K562 (cell line): ENCODE results near the gene MAGI2. TPM values are rescaled to one million over a fixed set of nuclear protein-coding genes. Genes with fewer than 3 reads are reported as not detected.

Source experiments
- ATAC-seq: fragments of 200-7000 bp; cut with Tn5 transposase; 3 replicates; pipeline ENCODE4 v1.9.1; 2020; ENCODE audit warnings: moderate library complexity
- BruUV-seq: library from RNA; stranded (reverse); fragments of 400-500 nt; replicated peaks from 2 replicates; lab custom pipeline; 2021; lab: Mats Ljungman, UMichigan
- CTCF ChIA-PET: fragments of 300-600 bp; formaldehyde crosslinking; extraction: SDS; loops from one replicate; lab custom pipeline; 2021; ENCODE audit warnings: low intra/inter-chr PET ratio; lab: Yijun Ruan, JAX
- POLR2A ChIA-PET: fragments of 300-600, 350-650 bp; sonication (Branson Sonifier 250); formaldehyde crosslinking; extraction: SDS; loops from one replicate; lab custom pipeline; 2021; ENCODE audit warnings: antibody characterized with exemption, inconsistent platforms; lab: Yijun Ruan, JAX
- DNase-seq, 4 experiments: peaks; one replicate each; pipeline versions ENCODE4 v3.0.0 to v3.0.0-alpha.2; 2011 to 2018; ENCODE audit warnings: low spot score in 3 of 4, mixed read lengths in 3 of 4; ENCODE audit errors: extremely low read depth in 1 of 4
- FAIRE-seq: peaks from 2 replicates; lab custom pipeline; 2011; peaks lifted over from hg19 to GRCh38; lab: Jason Lieb, UNC
- H2AFZ ChIP-seq: 2 replicates; pipeline ENCODE4 v1.6.0; 2011; ENCODE audit warnings: low read depth, low read length, control low read depth, inconsistent platforms
- H3K27ac ChIP-seq: fragments of 200-600 bp; 3 replicates; pipeline ENCODE4 v1.8.0; 2011; ENCODE audit warnings: low read depth, mild to moderate bottlenecking, control low read depth, inconsistent platforms, low read length, moderate library complexity, mixed read lengths; ENCODE audit errors: extremely low read depth
- H3K27me3 ChIP-seq, 2 experiments: fragments of 300-600 bp in 1 of 2; 2 replicates in 1 of 2; 3 replicates in 1 of 2; pipeline versions ENCODE4 v1.6.0 to v1.8.0; 2011; ENCODE audit warnings: inconsistent platforms in 2 of 2, low read length in 2 of 2, mild to moderate bottlenecking in 1 of 2, mixed read lengths in 1 of 2, moderate library complexity in 1 of 2; ENCODE audit not compliant: control insufficient read depth in 2 of 2, insufficient read depth in 2 of 2
- H3K36me3 ChIP-seq: fragments of 300-600 bp; 3 replicates; pipeline ENCODE4 v1.8.0; 2011; ENCODE audit warnings: mild to moderate bottlenecking, low read length, inconsistent platforms; ENCODE audit not compliant: control insufficient read depth, insufficient read depth
- H3K4me1 ChIP-seq, 2 experiments: fragments of 200-600 bp in 1 of 2; replicated peaks in 1 of 2; 2 replicates in 1 of 2; 3 replicates in 1 of 2; pipeline versions ENCODE4 v1.5.1 to v1.8.0; 2011; ENCODE audit warnings: inconsistent platforms in 2 of 2, low read length in 2 of 2, mild to moderate bottlenecking in 1 of 2, mixed read lengths in 1 of 2, moderate library complexity in 1 of 2; ENCODE audit not compliant: control insufficient read depth in 2 of 2, insufficient read depth in 2 of 2
- H3K4me2 ChIP-seq: 2 replicates; pipeline ENCODE4 v1.6.1; 2011; ENCODE audit warnings: low read length, control low read depth, inconsistent platforms, mixed read lengths; ENCODE audit not compliant: insufficient read depth
- H3K4me3 ChIP-seq: fragments of 200-600 bp; sonication (generic), shearing (Covaris generic); 2 replicates; pipeline ENCODE4 v1.5.1; 2016; ENCODE audit warnings: control low read depth, inconsistent platforms
- H3K79me2 ChIP-seq: fragments of 200-600 bp; 3 replicates; pipeline ENCODE4 v1.8.0; 2011; ENCODE audit warnings: low read length, inconsistent platforms; ENCODE audit not compliant: control insufficient read depth, insufficient read depth
- H3K9ac ChIP-seq, 2 experiments: 2 replicates each; pipeline versions ENCODE4 v1.6.0 to v1.6.1; 2011; ENCODE audit warnings: low read depth in 2 of 2, low read length in 2 of 2, control low read depth in 1 of 2, inconsistent platforms in 1 of 2, mild to moderate bottlenecking in 1 of 2, mixed read lengths in 1 of 2; ENCODE audit not compliant: insufficient read depth in 1 of 2
- H3K9me1 ChIP-seq: one replicate; pipeline ENCODE4 v1.6.0; 2011; ENCODE audit warnings: inconsistent platforms, mild to moderate bottlenecking, low read length, moderate library complexity; ENCODE audit not compliant: control insufficient read depth, insufficient read depth
- H3K9me3 ChIP-seq: replicated peaks from 2 replicates; pipeline ENCODE4 v1.5.1; 2011; ENCODE audit warnings: low read depth, low read length, inconsistent platforms; ENCODE audit not compliant: control insufficient read depth, insufficient read depth
- H4K20me1 ChIP-seq: replicated peaks from 2 replicates; pipeline ENCODE4 v1.6.1; 2011; ENCODE audit warnings: low read length, inconsistent platforms, mixed read lengths; ENCODE audit not compliant: control insufficient read depth, insufficient read depth
- CREBBP ChIP-seq: IDR thresholded peaks from one replicate; pipeline ENCODE4 v1.6.1; 2012; ENCODE audit warnings: low read depth, mild to moderate bottlenecking, control low read depth, inconsistent platforms, low read length
- CTCFL ChIP-seq: IDR thresholded peaks from 2 replicates; pipeline ENCODE4 v1.6.1; 2011; ENCODE audit warnings: borderline replicate concordance, low read depth, mild to moderate bottlenecking, moderate library complexity, low read length; ENCODE audit not compliant: insufficient read depth, poor library complexity, severe bottlenecking
- FIP1L1 ChIP-seq: fragments of 200-400 bp; formaldehyde crosslinking; IDR thresholded peaks from 2 replicates; pipeline ENCODE4 v1.6.1; 2018; ENCODE audit warnings: mild to moderate bottlenecking, low read depth, low read length; ENCODE audit not compliant: poor library complexity, severe bottlenecking
- KLF1 ChIP-seq: fragments of 450-650 bp; IDR thresholded peaks from 2 replicates; pipeline ENCODE4 v1.6.1; 2016; ENCODE audit warnings: missing genetic modification characterization, missing compliant biosample characterization
- MAFG ChIP-seq: fragments of 450-650 bp; conservative IDR thresholded peaks from 2 replicates; pipeline ENCODE4 v1.6.1; 2016; ENCODE audit warnings: missing genetic modification characterization, missing compliant biosample characterization
- NEUROD1 ChIP-seq: fragments of 150-350 bp; IDR thresholded peaks from 2 replicates; pipeline ENCODE4 v1.6.1; 2014; ENCODE audit warnings: borderline replicate concordance, low read length, low read depth; ENCODE audit not compliant: partially characterized antibody
- SIX5 ChIP-seq, 2 experiments: IDR thresholded peaks; 2 replicates each; pipeline ENCODE4 v1.6.1; 2011; ENCODE audit warnings: low read length in 2 of 2, borderline replicate concordance in 1 of 2, low read depth in 1 of 2, mild to moderate bottlenecking in 1 of 2, moderate library complexity in 1 of 2; ENCODE audit not compliant: insufficient read depth in 1 of 2
- ZNF445 ChIP-seq: fragments of 250-450 bp; sonication (Bioruptor Pico); IDR thresholded peaks from 2 replicates; pipeline ENCODE4 v1.4.0; 2020; ENCODE audit warnings: low read depth, mild to moderate bottlenecking, moderate library complexity
- ZNF785 ChIP-seq: fragments of 250-450 bp; sonication (Bioruptor Pico); IDR thresholded peaks from 2 replicates; pipeline ENCODE4 v1.4.0; 2020; ENCODE audit warnings: mild to moderate bottlenecking
- WGBS: fragments of 100-300 bp; shearing (Covaris generic); methylation state at CpG from one replicate; pipeline ENCODE4 v1.1.6; 2016; ENCODE audit warnings: low coverage, mixed read lengths; ENCODE audit not compliant: insufficient coverage; ENCODE audit errors: missing lambda C conversion rate; 5-methylcytosine and 5-hydroxymethylcytosine counted together
- in situ Hi-C: fragments of 300-500 bp; cut with MboI; formaldehyde crosslinking; loops from 4 replicates; pipeline ENCODE4 v1.15.0; 2018; ENCODE audit warnings: inconsistent platforms, mixed read lengths
- intact Hi-C: fragments of 100-400 bp; cut with micrococcal nuclease; formaldehyde crosslinking; loops from 2 replicates; pipeline ENCODE4 v1.14.2; 2022
- polyA plus RNA-seq, 8 experiments: library from polyadenylated mRNA; depleted of rRNA in 4 of 8; stranded (reverse) in 5 of 8; unstranded in 3 of 8; fragments of >200 nt; fragmentation: Nextera tagmentation in 2 of 8; fragmentation: Illumina TruSeq in 1 of 8; extraction: Ambion mirVana in 2 of 8; extraction: Trizol in 1 of 8; gene quantifications; 2 replicates each; pipeline versions ENCODE4 v1.2.1 to v1.2.3, GENCODE V29; 2011 to 2014; ENCODE audit warnings: inconsistent platforms in 1 of 8, missing spikeins in 1 of 8
- total RNA-seq, 7 experiments: library from RNA; depleted of rRNA in 6 of 7; stranded (reverse); fragments of >200 nt in 6 of 7; fragmentation: Illumina TruSeq in 2 of 7; extraction: Trizol in 2 of 7; gene quantifications; 2 replicates each; pipeline versions ENCODE4 v1.2.1 to v1.2.3, GENCODE V29; 2011 to 2021; ENCODE audit warnings: low replicate concordance in 1 of 7
- TF ChIP-seq, protein P1 (sequence below): sonication (generic); formaldehyde crosslinking; IDR thresholded peaks from 2 replicates; pipeline ENCODE4 v1.8.1; 2023; ENCODE audit warnings: mild to moderate bottlenecking, missing genetic modification reagents, moderate library complexity
- TF ChIP-seq, protein P2 (sequence below), 2 experiments: fragments of 200-800 bp in 1 of 2; sonication (Bioruptor generic) in 1 of 2; sonication (generic) in 1 of 2; formaldehyde crosslinking in 1 of 2; IDR thresholded peaks in 1 of 2; conservative IDR thresholded peaks in 1 of 2; 2 replicates each; pipeline versions ENCODE4 v1.5.0 to v1.6.1; 2016 to 2020; ENCODE audit warnings: missing compliant biosample characterization in 1 of 2, missing genetic modification characterization in 1 of 2, missing genetic modification reagents in 1 of 2

The MAGI2 gene
- total and polyA plus RNA-seq, 9 of the 15 experiments (the other 6 are each of a cell fraction or from before 2014, with no cell fraction given), result 0.27 to 1.4 (median 0.70) TPM

GRCh38 chr7:79307376-79307775 lies 146.1 kb downstream of the MAGI2 start (continued):
- TF ChIP-seq MAFG (tag) (no peak), FIP1L1 (no peak), KLF1 (tag) (no peak), NEUROD1 (no peak), ZNF785 (CRISPR knock-in tag) (no peak), CREBBP (no peak)
- TF ChIP-seq, protein P1, sequence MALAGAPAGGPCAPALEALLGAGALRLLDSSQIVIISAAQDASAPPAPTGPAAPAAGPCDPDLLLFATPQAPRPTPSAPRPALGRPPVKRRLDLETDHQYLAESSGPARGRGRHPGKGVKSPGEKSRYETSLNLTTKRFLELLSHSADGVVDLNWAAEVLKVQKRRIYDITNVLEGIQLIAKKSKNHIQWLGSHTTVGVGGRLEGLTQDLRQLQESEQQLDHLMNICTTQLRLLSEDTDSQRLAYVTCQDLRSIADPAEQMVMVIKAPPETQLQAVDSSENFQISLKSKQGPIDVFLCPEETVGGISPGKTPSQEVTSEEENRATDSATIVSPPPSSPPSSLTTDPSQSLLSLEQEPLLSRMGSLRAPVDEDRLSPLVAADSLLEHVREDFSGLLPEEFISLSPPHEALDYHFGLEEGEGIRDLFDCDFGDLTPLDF (CRISPR knock-in tag), result no peak
- TF ChIP-seq, protein P2, sequence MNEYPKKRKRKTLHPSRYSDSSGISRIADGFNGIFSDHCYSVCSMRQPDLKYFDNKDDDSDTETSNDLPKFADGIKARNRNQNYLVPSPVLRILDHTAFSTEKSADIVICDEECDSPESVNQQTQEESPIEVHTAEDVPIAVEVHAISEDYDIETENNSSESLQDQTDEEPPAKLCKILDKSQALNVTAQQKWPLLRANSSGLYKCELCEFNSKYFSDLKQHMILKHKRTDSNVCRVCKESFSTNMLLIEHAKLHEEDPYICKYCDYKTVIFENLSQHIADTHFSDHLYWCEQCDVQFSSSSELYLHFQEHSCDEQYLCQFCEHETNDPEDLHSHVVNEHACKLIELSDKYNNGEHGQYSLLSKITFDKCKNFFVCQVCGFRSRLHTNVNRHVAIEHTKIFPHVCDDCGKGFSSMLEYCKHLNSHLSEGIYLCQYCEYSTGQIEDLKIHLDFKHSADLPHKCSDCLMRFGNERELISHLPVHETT (CRISPR knock-in tag; conservative IDR thresholded peaks at IDR 0.05 in 1 of 2, IDR thresholded peaks at IDR 0.05 in 1 of 2), result no peak

GRCh38 chr7:79304711-79305110 lies 148.8 kb downstream of the MAGI2 start:
- ChIA-PET POLR2A (no interaction called here), CTCF (no interaction called here)
- BruUV-seq, result no TSS peak
- H3K79me2 ChIP-seq, result no peaks in the 10 kb centered on the region
- H3K4me3 ChIP-seq, result no peak overlapping the region
- intact Hi-C loops (no loop called here), in situ Hi-C loops (no loop called here)
- no peak overlapping the region for H3K9ac ChIP-seq
- no peak for TF ChIP-seq CTCFL
- no peak for TF ChIP-seq SIX5 (IDR thresholded peaks at IDR 0.05; ENCODE audit: borderline replicate concordance in 1 of 2, insufficient read depth in 1 of 2, low read depth in 1 of 2, low read length in 2 of 2)
- no peak for TF ChIP-seq ZNF445 (CRISPR knock-in tag)
- DNase-seq, result no peak
- no peaks in the 10 kb centered on the region for H3K4me1 ChIP-seq
- no peak overlapping the region for H2AFZ ChIP-seq
- H3K9me3 ChIP-seq, result no peaks in the 10 kb centered on the region
- H3K4me2 ChIP-seq, result no peak overlapping the region
- FAIRE-seq, result no peak
- ATAC-seq, result no peak
- H3K9me1 ChIP-seq, result no peaks in the 10 kb centered on the region
- 0% methylated on average over 2 of the region's 2 CpGs for WGBS
- no peaks in the 10 kb centered on the region for H3K36me3 ChIP-seq
- no peak overlapping the region for H3K27ac ChIP-seq
- H4K20me1 ChIP-seq, result no peaks in the 10 kb centered on the region
- H3K27me3 ChIP-seq, result no peaks in the 10 kb centered on the region
